Endothelial cell of hepatic sinusoid (primary cell): ENCODE measurements around the gene ZCCHC18.

Source experiments
- in situ Hi-C: cut with HindIII; loops from 2 replicates; pipeline ENCODE4 v1.10.0; 2017; ENCODE audit warnings: low sequenced_read_pairs

ZCCHC18 gene

GRCh38 chrX:104130808-104131207 lies 18.5 kb downstream of the ZCCHC18 start:
- in situ Hi-C loops, result no loop called here

- in situ Hi-C loops, result no loop called here
Observed at GRCh38 chrX:104134583-104135261, 22.4 kb downstream of the ZCCHC18 start.

GRCh38 chrX:104135677-104136076 lies 23.4 kb downstream of the ZCCHC18 start:
- in situ Hi-C loops, result no loop called here

- in situ Hi-C loops, result no loop called here
Observed at GRCh38 chrX:104136241-104137019, 24.1 kb downstream of the ZCCHC18 start.

GRCh38 chrX:104137496-104137895 lies 25.2 kb downstream of the ZCCHC18 start:
- in situ Hi-C loops, result no loop called here

- in situ Hi-C loops, result no loop called here
Observed at GRCh38 chrX:104141087-104141760, 28.9 kb downstream of the ZCCHC18 start.

- in situ Hi-C loops, result no loop called here
Observed at GRCh38 chrX:104151037-104151436, 38.7 kb downstream of the ZCCHC18 start.

GRCh38 chrX:104156630-104157529 lies 44.6 kb downstream of the ZCCHC18 start, which contains the start of gene SLC25A53:
Gene SLC25A53, minus strand, starts transcription at chrX:104157009. Its CDS starts 51,752 bp downstream, at chrX:104105257.
- in situ Hi-C loops, result no loop called here
